SK-N-MC (cell line): ENCODE results near the gene RHBDD1.

Experiments used
- EZH2 ChIP-seq: fragments of 200-600 bp; sonication (generic); IDR thresholded peaks from one replicate; pipeline ENCODE4 v1.6.1; 2017; ENCODE audit warnings: antibody characterized with exemption
- FOXP2 ChIP-seq: optimal IDR thresholded peaks from 2 replicates; pipeline ENCODE3; 2011; ENCODE audit warnings: mild to moderate bottlenecking, moderate library complexity; ENCODE audit not compliant: insufficient read depth; ENCODE audit errors: extremely low read length, control extremely low read depth
- POLR2AphosphoS5 ChIP-seq: IDR thresholded peaks from 2 replicates; pipeline ENCODE4 v1.6.1; 2012; ENCODE audit warnings: mild to moderate bottlenecking, low read depth, low read length, borderline replicate concordance

- TF ChIP-seq EZH2 (no peak), FOXP2 (no peak), POLR2AphosphoS5 (no peak)
Measured at GRCh38 chr2:226803410-226803809, 32.4 kb upstream of the RHBDD1 start.
